GM18870 (cell line): Measurements from ENCODE around the gene DDIT3.
"Not testable (repeated sequence)": the region's sequence is repeated elsewhere in the genome, so short reads cannot be mapped to it uniquely, and the experiment has no call there.

Source experiments
- ATAC-seq: cut with Tn5 transposase; IDR thresholded peaks from one replicate; pipeline ENCODE4 v1.9.1; 2021; ENCODE audit warnings: moderate library complexity; ENCODE audit not compliant: unreplicated experiment

Gene DDIT3

DNA sequence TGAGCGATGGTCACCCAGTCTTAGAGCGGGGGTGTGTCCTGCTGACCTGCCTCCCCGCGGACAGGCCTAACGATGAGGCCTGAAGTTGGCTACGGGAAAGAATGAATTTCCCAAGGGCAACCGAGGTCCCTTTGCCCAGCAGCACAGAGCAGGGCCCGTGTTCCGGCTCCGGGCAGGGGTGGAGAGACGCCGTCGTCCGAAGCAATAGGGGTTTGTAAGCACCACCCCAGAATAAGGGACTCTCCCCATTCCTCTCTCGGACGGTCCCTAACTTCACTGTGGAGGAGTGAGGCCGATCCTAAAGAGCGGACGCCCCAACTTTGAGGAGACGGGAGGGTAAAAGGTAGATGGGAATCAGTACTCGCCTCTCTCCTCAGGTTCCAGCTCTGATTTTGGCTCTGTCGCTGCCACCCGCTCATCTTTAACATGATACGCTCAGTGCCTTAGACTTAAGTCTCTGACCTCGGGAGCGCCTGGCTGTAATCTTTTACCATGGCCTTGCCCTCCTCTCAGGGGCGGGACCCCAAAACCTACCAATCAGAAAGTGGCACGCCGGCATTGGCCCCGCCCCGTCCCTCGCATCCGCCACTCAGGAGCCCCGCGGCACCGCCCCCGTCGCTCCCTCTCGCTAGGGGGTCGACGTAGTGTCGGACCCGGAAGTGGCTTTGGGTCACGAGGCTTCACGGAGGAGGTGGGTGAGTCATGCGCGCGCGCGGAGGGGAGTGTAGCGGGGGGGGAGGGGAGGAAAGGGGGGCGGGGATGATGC, at the start of gene DDIT3:
TSS of gene DDIT3 (minus strand) at position 462 of the 766 bp plus-strand sequence. CDS start 3,108 bp downstream, outside the sequence.
- ATAC-seq: peak; percentile 69

- ATAC-seq: no peak
Observed at GRCh38 chr12:57569858-57570257, 49.5 kb upstream of the DDIT3 start.

DNA sequence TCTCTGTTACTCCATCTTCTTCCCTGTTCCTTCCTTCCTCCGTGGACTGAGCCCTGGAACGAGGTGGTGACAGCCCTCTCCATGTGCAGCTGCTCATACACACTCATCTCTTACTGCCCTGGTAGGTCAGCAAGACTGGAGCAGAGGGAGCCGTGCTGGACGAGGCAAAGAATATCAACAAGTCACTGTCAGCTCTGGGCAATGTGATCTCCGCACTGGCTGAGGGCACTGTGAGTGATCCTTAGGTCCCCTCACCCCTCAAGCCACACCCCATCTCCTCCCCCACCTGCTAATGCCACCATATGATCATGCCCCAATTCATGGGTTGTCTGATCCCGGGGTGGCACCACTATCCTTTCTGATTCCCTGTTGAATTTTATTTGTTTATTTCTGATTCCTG, 48.5 kb upstream of the DDIT3 start:
- ATAC-seq: no peak

- no peak for ATAC-seq
Observed at GRCh38 chr12:57564178-57564740, 43.9 kb upstream of the DDIT3 start.

DNA sequence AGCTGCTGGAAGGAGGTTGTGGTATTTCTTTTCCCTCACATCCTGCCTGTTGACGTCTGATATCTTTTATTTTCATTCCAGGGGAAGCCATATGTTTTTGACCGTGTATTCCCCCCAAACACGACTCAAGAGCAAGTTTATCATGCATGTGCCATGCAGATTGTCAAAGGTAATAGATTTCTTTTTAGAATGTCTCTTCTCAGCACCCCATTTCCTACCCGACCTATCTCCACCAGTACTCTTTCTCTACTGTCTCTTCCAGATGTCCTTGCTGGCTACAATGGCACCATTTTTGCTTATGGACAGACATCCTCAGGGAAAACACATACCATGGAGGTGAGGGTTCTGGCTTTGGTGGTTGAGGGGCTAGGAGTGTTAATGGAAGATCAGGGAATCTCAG, 43.0 kb upstream of the DDIT3 start:
- no peak for ATAC-seq

- ATAC-seq: not testable (repeated sequence)
Observed at GRCh38 chr12:57561117-57561516, 40.8 kb upstream of the DDIT3 start.

GRCh38 chr12:57560516-57560915, 40.2 kb upstream of the DDIT3 start:
- ATAC-seq: no peak

DNA sequence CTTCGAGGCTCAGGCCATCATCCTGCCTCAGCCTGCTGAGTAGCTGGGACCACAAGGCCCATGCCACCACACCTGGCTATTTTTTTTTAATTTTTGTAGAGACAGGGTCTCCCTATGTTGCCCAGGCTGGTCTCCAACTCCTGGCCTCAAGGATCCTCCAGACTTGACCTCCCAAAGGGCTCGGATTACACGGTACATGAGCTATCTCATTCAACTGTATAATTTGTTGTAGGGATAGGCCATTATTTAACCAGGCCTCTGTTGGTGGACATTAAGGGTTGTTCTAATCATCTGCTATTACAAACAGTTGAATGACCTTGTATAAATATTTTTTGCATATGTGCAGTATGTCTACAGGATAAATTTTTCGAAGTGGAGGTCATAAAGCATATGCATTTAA, 38.5 kb upstream of the DDIT3 start:
- ATAC-seq: no peak

DNA sequence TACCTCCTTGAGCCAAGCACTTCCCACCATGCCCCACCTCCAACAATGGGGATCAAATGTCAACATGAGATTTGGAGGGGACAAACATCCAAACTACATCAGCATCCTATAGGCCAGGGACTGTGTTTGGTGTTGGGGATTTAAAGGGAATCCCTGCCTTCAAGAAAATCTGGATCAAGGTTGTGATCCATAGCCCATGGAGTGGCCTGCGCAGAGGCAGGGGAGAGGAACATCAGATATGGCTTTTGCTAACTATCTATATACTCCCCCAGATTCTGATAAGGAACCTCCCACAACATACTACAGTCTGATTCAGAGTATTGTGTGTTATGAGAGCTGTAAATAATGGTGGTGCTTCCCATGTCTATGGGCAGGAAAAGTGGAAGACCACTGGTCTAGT, 34.6 kb upstream of the DDIT3 start:
- ATAC-seq: no peak

DNA sequence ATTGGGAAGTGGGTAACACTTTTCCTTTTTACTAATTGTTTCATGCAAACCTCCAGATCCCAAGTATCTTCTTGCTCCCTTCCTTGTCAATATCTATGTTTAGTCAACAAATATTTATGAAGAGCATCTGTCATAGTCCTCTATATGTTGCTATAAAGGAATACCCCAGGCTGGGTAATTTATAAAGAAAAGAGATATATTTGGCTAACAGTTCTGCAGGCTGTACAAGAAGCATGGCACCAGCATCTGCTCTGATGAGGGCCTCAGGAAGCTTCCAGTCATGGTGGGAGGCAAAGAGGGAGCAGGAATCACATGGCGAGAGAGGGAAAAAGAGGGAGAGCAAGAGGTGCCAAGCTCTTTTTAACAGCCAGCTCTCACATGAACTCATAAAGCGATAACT, 34.1 kb upstream of the DDIT3 start:
- ATAC-seq: no peak

- no peak for ATAC-seq
Observed at GRCh38 chr12:57553343-57554202, 33.3 kb upstream of the DDIT3 start.

DNA sequence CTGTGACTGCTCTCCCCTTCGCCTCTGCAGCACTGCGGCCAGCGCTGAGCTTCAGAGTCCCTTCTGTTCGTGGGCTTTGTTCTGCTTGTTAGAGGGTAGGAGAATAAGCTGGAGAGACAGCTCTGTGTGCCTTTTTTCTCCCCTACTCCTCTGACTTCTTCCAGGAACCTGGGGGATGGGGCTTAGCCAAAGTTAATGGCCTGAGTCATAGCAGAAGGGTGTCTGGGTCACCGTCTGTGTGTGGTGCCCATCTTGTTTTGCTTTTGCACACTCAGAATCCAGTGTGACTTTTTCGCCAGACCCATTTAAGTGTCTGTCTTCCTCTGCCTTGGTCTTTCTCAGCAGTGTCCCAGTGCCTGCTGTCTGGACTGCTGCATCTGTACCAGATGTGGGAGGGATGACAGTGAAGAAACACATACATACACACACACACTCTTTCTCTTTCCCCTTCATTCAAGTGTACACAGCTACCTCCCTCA, 32.6 kb upstream of the DDIT3 start:
- no peak for ATAC-seq

DNA sequence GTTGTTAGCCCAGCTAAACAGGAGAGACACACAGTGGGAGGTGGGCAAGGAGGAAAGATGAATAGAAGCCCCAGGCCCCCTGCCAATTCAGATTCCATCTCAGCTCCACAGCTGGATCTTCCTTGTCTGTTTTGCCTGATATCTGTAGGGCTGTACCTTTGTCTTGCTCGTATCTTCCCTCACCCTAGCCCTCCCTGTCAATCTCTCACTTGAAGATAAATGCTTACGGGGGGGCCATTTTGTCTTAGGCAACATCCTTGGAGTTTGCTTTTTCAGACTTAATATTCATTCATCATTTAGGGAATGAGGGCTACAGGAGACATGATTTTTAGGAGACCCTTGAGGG, 32.0 kb upstream of the DDIT3 start:
- no peak for ATAC-seq

- ATAC-seq: no peak
Observed at GRCh38 chr12:57551637-57552305, 31.5 kb upstream of the DDIT3 start.

- no peak for ATAC-seq
Observed at GRCh38 chr12:57550641-57551549, 30.6 kb upstream of the DDIT3 start.

DNA sequence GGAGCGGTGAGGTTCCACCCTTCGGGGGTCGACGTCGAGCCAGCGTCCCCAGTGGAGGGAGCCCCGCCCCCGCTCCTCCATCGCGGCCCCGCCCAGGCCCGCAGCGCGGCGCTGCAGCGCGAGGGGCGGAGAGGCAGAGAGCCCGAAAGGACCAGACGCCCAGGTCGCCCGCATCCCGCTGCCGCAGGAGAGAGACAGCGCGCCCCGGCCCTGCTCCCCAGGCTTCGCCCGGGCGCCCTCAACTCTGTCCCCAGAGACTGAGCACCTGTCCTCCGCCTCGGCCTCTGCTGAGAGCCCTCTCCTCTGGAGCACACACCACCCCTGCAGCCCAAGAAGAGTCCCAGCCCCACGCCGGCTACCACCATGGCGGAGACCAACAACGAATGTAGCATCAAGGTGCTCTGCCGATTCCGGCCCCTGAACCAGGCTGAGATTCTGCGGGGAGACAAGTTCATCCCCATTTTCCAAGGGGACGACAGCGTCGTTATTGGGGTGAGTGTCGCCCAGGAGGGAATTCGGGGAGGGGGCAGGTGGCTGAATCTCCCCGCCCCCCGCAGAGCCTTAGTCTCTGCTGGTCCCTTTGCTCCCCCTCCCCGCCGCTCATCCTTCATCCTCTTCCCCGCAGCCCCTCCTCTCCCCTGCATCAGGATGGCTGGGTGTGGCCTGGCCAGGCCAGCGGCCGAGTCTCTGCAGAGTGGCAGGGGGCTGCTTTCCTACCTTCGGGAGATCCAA, 29.8 kb upstream of the DDIT3 start, which contains the start of gene KIF5A:
TSS of gene KIF5A (plus strand) at position 136 of the 732 bp plus-strand sequence. CDS start at position 364, 228 bp downstream.
- ATAC-seq: no peak

DNA sequence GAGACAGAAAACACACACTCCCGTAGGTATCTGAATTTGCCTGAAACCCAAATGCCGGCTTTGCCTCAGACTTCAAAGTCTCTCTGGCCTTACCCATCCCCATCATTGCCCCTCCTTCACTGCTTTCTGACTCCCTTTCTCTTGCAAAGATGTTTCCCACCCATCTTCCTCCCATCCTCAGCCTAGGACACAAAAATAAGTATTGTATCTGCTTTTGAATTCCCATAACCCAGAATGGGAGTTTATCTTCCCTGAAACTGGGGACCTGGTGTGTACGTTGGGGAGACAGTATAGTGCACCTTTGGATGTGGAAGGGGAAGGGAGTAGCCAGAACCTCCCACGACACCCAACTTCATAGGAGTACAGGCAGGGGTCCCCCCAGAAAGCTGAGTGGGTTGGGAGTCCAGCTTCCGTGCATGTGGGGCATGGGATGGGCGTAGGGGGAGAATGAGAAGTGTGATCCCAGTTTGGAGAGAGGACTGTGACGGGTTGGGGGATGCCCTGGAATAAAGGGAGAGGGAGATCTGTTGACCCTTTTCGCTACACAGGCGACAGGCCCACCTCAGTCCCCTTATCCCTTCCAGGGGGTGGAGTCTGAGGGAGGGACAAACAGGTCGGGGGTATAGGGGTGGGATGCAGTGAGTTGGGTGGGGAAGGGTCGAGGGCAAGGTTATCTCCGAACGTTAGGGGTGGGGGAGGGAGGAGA, 29.0 kb upstream of the DDIT3 start:
- no peak for ATAC-seq

- no peak for ATAC-seq
Observed at GRCh38 chr12:57548488-57548887, 28.2 kb upstream of the DDIT3 start.

- ATAC-seq: no peak
Observed at GRCh38 chr12:57548013-57548315, 27.6 kb upstream of the DDIT3 start.
